OCI-LY3 (cell line): Measurements from ENCODE around the gene MED13L.

Experiments used
- H2AFZ ChIP-seq: fragments of 200-600, 300-600 bp; shearing (Covaris generic); 2 replicates; pipeline ENCODE4 v1.6.0; 2014; ENCODE audit warnings: antibody characterized with exemption, low read depth, low read length
- H3K27ac ChIP-seq: fragments of 200-600, 300-600 bp; sonication (generic); 2 replicates; pipeline ENCODE4 v1.5.1; 2014; ENCODE audit warnings: mild to moderate bottlenecking, low read length, moderate library complexity, mixed read lengths
- H3K27me3 ChIP-seq: fragments of 200-600, 300-600 bp; sonication (generic); 2 replicates; pipeline ENCODE4 v1.6.1; 2014; ENCODE audit warnings: low read depth, low read length, mixed read lengths
- H3K36me3 ChIP-seq: fragments of 200-600, 300-600 bp; sonication (generic); replicated peaks from 2 replicates; pipeline ENCODE3; 2014; ENCODE audit warnings: low read depth, low read length, mixed read lengths
- H3K4me1 ChIP-seq: fragments of 300-600, 200-600 bp; sonication (generic); 2 replicates; pipeline ENCODE4 v1.6.1; 2014; ENCODE audit warnings: low read length, mixed read lengths
- H3K4me2 ChIP-seq: fragments of 200-600, 300-600 bp; sonication (generic); 2 replicates; pipeline ENCODE4 v1.6.1; 2014; ENCODE audit warnings: low read length, mixed read lengths
- H3K4me3 ChIP-seq: fragments of 300-600, 200-600 bp; sonication (generic); 2 replicates; pipeline ENCODE4 v1.5.1; 2014; ENCODE audit warnings: antibody characterized with exemption, mild to moderate bottlenecking, low read length, moderate library complexity
- H3K79me2 ChIP-seq: fragments of 300-600, 200-600 bp; shearing (Covaris generic); 2 replicates; pipeline ENCODE4 v1.6.1; 2014; ENCODE audit warnings: mild to moderate bottlenecking, low read length, mixed read lengths
- H3K9ac ChIP-seq: fragments of 300-600, 200-600 bp; shearing (Covaris generic); 2 replicates; pipeline ENCODE4 v1.6.0; 2014; ENCODE audit warnings: mild to moderate bottlenecking, low read length, moderate library complexity
- H3K9me3 ChIP-seq: fragments of 200-600, 300-600 bp; shearing (Covaris generic); 2 replicates; pipeline ENCODE4 v1.6.1; 2014; ENCODE audit warnings: low read length, mixed read lengths; ENCODE audit not compliant: insufficient read depth
- H4K20me1 ChIP-seq: fragments of 200-600, 300-600 bp; sonication (generic); 2 replicates; pipeline ENCODE4 v1.6.1; 2016; ENCODE audit warnings: low read length, mixed read lengths; ENCODE audit not compliant: insufficient read depth
- EZH2phosphoT487 ChIP-seq: fragments of 200-600 bp; shearing (Covaris generic); IDR thresholded peaks from 2 replicates; pipeline ENCODE4 v1.6.1; 2018; ENCODE audit warnings: antibody characterized with exemption, mixed run types, low read depth
- TF ChIP-seq, protein P1 (sequence below): fragments of 200-600, 300-600 bp; sonication (generic); IDR thresholded peaks from 2 replicates; pipeline ENCODE4 v1.5.1; 2014; ENCODE audit warnings: antibody characterized with exemption, low read length, low read depth

Gene MED13L

DNA sequence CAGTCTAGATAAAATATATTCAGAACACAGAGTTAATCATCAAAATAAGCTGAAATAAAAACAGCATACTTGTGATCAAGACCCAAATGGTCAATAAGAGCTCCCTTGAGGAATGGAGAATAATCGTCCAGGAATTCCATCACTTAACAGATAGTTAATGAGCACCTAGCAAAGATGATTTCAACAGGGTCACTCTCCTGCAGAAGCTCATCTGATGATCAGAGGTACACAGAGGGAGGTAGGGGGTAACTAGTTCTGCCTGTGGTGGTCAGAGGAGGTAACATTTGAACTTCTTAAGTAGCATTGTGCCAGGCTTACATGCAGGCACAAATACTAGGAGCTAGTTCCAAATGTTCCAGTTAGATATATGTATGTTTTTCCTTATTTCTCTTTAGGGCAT, 9.5 kb downstream of the MED13L start:
- no peak overlapping the region for H2AFZ ChIP-seq
- H3K79me2 ChIP-seq, result peaks cover 100% of the 10 kb centered on the region
- H3K27me3 ChIP-seq, result no peaks in the 10 kb centered on the region
- TF ChIP-seq EZH2phosphoT487, result no peak
- TF ChIP-seq, protein P1, sequence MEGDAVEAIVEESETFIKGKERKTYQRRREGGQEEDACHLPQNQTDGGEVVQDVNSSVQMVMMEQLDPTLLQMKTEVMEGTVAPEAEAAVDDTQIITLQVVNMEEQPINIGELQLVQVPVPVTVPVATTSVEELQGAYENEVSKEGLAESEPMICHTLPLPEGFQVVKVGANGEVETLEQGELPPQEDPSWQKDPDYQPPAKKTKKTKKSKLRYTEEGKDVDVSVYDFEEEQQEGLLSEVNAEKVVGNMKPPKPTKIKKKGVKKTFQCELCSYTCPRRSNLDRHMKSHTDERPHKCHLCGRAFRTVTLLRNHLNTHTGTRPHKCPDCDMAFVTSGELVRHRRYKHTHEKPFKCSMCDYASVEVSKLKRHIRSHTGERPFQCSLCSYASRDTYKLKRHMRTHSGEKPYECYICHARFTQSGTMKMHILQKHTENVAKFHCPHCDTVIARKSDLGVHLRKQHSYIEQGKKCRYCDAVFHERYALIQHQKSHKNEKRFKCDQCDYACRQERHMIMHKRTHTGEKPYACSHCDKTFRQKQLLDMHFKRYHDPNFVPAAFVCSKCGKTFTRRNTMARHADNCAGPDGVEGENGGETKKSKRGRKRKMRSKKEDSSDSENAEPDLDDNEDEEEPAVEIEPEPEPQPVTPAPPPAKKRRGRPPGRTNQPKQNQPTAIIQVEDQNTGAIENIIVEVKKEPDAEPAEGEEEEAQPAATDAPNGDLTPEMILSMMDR, result no peak
- no peak overlapping the region for H3K9ac ChIP-seq
- peaks cover 90% of the 10 kb centered on the region for H4K20me1 ChIP-seq
- H3K4me1 ChIP-seq, result peaks cover 30% of the 10 kb centered on the region
- H3K4me3 ChIP-seq, result no peak overlapping the region
- no peaks in the 10 kb centered on the region for H3K9me3 ChIP-seq
- no peak overlapping the region for H3K4me2 ChIP-seq
- H3K36me3 ChIP-seq, result no peaks in the 10 kb centered on the region
- H3K27ac ChIP-seq, result no peak overlapping the region

DNA sequence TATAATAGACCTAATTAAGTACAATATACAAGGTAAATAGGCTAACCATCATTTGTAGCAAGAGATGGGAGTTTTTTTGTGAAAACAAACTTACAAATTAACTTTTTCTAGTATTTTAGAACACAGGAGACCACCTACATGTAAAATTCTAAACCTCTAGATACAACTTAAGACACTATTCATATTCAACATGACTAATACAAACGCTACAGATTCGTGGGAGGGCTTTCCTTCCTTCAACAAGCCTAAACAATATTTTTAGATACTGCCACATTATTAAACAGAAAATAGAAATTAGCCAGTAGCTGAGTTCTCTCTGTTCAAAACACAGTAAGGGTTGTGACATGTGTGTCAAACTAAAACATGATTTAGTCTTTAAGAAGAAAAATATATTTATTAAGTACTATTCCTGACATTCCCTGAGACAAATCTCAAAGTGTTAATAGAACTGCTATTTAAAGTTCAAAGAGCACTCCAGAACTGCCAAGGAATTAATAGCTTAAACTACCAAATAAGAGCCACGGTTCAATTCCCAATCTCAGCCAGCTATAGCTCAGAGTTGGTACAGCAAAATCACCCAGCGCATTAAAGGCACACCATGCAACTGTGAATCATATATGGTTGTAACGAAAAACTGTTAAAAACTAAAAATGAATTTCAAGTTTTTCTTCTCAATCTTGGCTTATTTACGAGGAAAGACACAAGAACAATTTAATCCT, 10.7 kb downstream of the MED13L start:
- no peak for TF ChIP-seq EZH2phosphoT487
- TF ChIP-seq, protein P1, result no peak
- peaks cover 30% of the 10 kb centered on the region for H3K4me1 ChIP-seq

DNA sequence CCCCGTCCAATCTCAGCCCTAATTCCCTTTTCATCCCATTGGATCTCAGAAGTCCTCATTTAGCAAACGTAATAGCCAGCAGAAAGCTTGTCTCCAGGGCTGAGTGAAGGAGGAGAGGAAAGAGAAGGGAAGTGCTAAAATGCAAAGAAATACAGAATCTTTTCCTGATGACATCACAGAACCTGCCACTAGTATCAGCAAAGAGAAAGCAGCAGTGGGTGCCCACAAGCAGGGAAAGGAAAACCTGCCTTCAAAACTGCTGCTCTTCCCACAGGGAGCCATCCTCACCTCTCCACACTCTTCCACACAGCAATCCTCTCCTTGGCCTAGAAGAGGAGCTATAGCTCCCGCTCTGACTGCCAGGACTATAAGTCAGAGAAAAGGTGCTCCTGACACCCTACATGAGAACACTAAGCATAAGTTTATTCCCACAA, 11.3 kb downstream of the MED13L start:
- no peak for TF ChIP-seq EZH2phosphoT487
- TF ChIP-seq, protein P1, result no peak
- no peak overlapping the region for H3K4me3 ChIP-seq
- no peaks in the 10 kb centered on the region for H3K9me3 ChIP-seq
- peaks cover 89% of the 10 kb centered on the region for H4K20me1 ChIP-seq
- H3K79me2 ChIP-seq, result peaks cover 99% of the 10 kb centered on the region
- H3K27ac ChIP-seq, result no peak overlapping the region
- H3K27me3 ChIP-seq, result no peaks in the 10 kb centered on the region
- H2AFZ ChIP-seq, result no peak overlapping the region
- H3K9ac ChIP-seq, result no peak overlapping the region
- no peaks in the 10 kb centered on the region for H3K36me3 ChIP-seq
- no peak overlapping the region for H3K4me2 ChIP-seq
- peaks cover 35% of the 10 kb centered on the region for H3K4me1 ChIP-seq

More for the DNA sequence above, 10.7 kb downstream of the MED13L start:
- Histone ChIP-seq H3K27ac (no peak overlapping the region), H3K36me3 (no peaks in the 10 kb centered on the region), H3K27me3 (no peaks in the 10 kb centered on the region), H2AFZ (no peak overlapping the region), H4K20me1 (peaks cover 88% of the 10 kb centered on the region), H3K9ac (no peak overlapping the region), H3K9me3 (no peaks in the 10 kb centered on the region), H3K4me3 (no peak overlapping the region), H3K79me2 (peaks cover 99% of the 10 kb centered on the region), H3K4me2 (no peak overlapping the region)

DNA sequence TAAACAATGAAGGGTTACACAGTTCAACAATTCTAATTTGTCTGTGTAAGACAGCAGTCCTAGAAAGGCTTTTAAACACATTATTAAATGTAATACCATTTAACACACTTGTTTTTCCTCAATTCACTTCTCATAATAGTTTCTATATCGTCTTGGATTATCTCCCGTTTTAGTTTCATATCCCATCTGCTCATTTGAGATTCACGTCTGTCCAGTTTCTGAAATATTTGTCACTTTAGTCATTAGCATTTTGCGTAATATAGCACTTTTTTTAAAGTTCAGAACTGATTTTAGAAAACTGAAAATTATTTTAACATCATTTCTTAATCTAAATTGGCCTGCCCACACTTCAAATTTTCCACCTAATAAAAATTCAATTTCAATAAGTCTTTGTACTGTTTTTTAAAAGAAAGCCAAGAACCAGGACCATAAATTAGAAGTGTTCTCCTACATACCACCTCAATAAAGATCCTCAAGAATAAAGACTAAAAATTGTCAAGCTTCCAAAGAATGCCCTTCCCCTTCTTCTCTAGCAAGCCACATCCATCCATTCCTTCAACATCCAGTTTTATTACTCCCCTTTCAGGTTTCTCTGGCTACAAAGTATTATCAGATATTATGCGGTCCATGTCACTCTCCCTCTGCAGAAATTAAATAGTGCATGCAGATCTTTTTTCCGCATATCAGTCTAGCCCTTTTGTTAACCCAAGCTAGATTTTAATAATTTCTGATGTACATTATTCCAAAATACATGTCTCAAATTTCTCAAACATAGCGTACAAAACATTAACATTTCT, 11.9 kb downstream of the MED13L start:
- Histone ChIP-seq H3K36me3 (no peaks in the 10 kb centered on the region), H3K9ac (no peak overlapping the region), H2AFZ (no peak overlapping the region), H3K4me1 (peaks cover 35% of the 10 kb centered on the region), H3K79me2 (peaks cover 99% of the 10 kb centered on the region), H3K4me3 (no peak overlapping the region), H3K9me3 (no peaks in the 10 kb centered on the region), H3K4me2 (no peak overlapping the region), H3K27ac (no peak overlapping the region), H3K27me3 (no peaks in the 10 kb centered on the region), H4K20me1 (peaks cover 95% of the 10 kb centered on the region)
- TF ChIP-seq, protein P1, result no peak
- TF ChIP-seq EZH2phosphoT487, result no peak
